Germinal center (tissue), 1 donor: ENCODE measurements around the gene RASSF5.
A peak's percentile ranks its signal among the peaks of the same experiment; 100 is the strongest.
"Not testable (repeated sequence)": the region's sequence is repeated elsewhere in the genome, so short reads cannot be mapped to it uniquely, and the experiment has no call there.

Source experiments
- DNase-seq: peaks from one replicate; pipeline ENCODE4 v3.0.0; 2012; ENCODE audit warnings: mixed read lengths, low spot score

Gene RASSF5

GRCh38 chr1:206588492-206588891 is 81.2 kb downstream of the RASSF5 start:
- no peak for DNase-seq

- DNase-seq: no peak
Observed at GRCh38 chr1:206589206-206589605, 81.9 kb downstream of the RASSF5 start.

- DNase-seq: no peak
Observed at GRCh38 chr1:206590025-206590758, 82.9 kb downstream of the RASSF5 start.

- DNase-seq: no peak
Observed at GRCh38 chr1:206591226-206591625, 83.9 kb downstream of the RASSF5 start.

GRCh38 chr1:206591696-206592095 is 84.4 kb downstream of the RASSF5 start:
- no peak for DNase-seq

- DNase-seq: no peak
Observed at GRCh38 chr1:206593351-206593925, 86.1 kb downstream of the RASSF5 start.

GRCh38 chr1:206595581-206596318 is 88.4 kb downstream of the RASSF5 start:
- DNase-seq: no peak

- DNase-seq: no peak
Observed at GRCh38 chr1:206596319-206596666, 89.0 kb downstream of the RASSF5 start.

GRCh38 chr1:206600527-206600926 is 93.2 kb downstream of the RASSF5 start:
- no peak for DNase-seq

GRCh38 chr1:206604861-206605260 is 97.5 kb downstream of the RASSF5 start:
- no peak for DNase-seq

- DNase-seq: peak; percentile 36
Observed at GRCh38 chr1:206606867-206607266, 99.5 kb downstream of the RASSF5 start.

GRCh38 chr1:206608108-206608698 is 100.9 kb downstream of the RASSF5 start:
- DNase-seq: peak; percentile 65

- no peak for DNase-seq
Observed at GRCh38 chr1:206609229-206609991, 102.1 kb downstream of the RASSF5 start.

GRCh38 chr1:206612129-206612876 is 105.0 kb downstream of the RASSF5 start, which contains the start of gene EIF2D:
EIF2D (minus strand) TSS chr1:206612465; CDS start chr1:206612342, 123 bp downstream.
- peak; percentile 100 for DNase-seq

- DNase-seq: not testable (repeated sequence)
Observed at GRCh38 chr1:206626396-206626795, 119.1 kb downstream of the RASSF5 start.

- DNase-seq: no peak
Observed at GRCh38 chr1:206628916-206629315, 121.6 kb downstream of the RASSF5 start.

GRCh38 chr1:206631085-206631509 is 123.8 kb downstream of the RASSF5 start:
- DNase-seq: peak; percentile 85

GRCh38 chr1:206633708-206634121 is 126.4 kb downstream of the RASSF5 start:
- no peak for DNase-seq

GRCh38 chr1:206634365-206635079 is 127.2 kb downstream of the RASSF5 start:
- peak; percentile 55 for DNase-seq
